Neural cell (in vitro differentiated cells): ENCODE data around the gene ANKRD31. TPM values are rescaled to one million over a fixed set of nuclear protein-coding genes. Genes with fewer than 3 reads are reported as not detected.

Source experiments
- H2AFZ ChIP-seq: fragments of 200-600, 300-800 bp; sonication (generic), shearing (Covaris generic); 2 replicates; pipeline ENCODE4 v1.6.0; 2014; ENCODE audit warnings: low read depth, mild to moderate bottlenecking, antibody characterized with exemption, low read length, moderate library complexity
- H3F3A ChIP-seq: fragments of 200-600 bp; shearing (Covaris generic); 2 replicates; pipeline ENCODE4 v1.6.1; 2016; ENCODE audit warnings: mild to moderate bottlenecking, moderate library complexity, mixed read lengths, antibody characterized with exemption, low read length; ENCODE audit not compliant: insufficient read depth, poor library complexity, severe bottlenecking
- H3K27ac ChIP-seq: fragments of 200-600, 300-800 bp; sonication (generic), shearing (Covaris generic); 2 replicates; pipeline ENCODE4 v1.5.1; 2014; ENCODE audit warnings: mild to moderate bottlenecking, low read length, moderate library complexity
- H3K27me3 ChIP-seq: fragments of 300-800, 200-600 bp; sonication (generic), shearing (Covaris generic); 2 replicates; pipeline ENCODE4 v1.6.0; 2014; ENCODE audit warnings: mild to moderate bottlenecking, low read depth, low read length, moderate library complexity; ENCODE audit not compliant: insufficient read depth
- H3K36me3 ChIP-seq: fragments of 300-800, 200-600 bp; sonication (generic), shearing (Covaris generic); 2 replicates; pipeline ENCODE4 v1.5.1; 2014; ENCODE audit warnings: mild to moderate bottlenecking, antibody characterized with exemption, low read length, moderate library complexity; ENCODE audit not compliant: insufficient read depth
- H3K4me2 ChIP-seq: fragments of 300-800, 200-600 bp; sonication (generic), shearing (Covaris generic); 2 replicates; pipeline ENCODE4 v1.6.0; 2014; ENCODE audit warnings: mild to moderate bottlenecking, low read length
- H3K4me3 ChIP-seq: fragments of 300-800, 200-600 bp; sonication (generic), shearing (Covaris generic); 2 replicates; pipeline ENCODE4 v1.5.1; 2014; ENCODE audit warnings: mild to moderate bottlenecking, low read length, moderate library complexity
- H3K79me2 ChIP-seq: fragments of 200-600 bp; shearing (Covaris generic); replicated peaks from 2 replicates; pipeline ENCODE4 v1.6.0; 2014; ENCODE audit warnings: mild to moderate bottlenecking, low read length, moderate library complexity; ENCODE audit not compliant: insufficient read depth
- H3K9ac ChIP-seq: fragments of 300-800, 200-600 bp; sonication (generic), shearing (Covaris generic); 2 replicates; pipeline ENCODE4 v1.6.1; 2016; ENCODE audit warnings: mild to moderate bottlenecking, low read length, mixed read lengths
- H3K9me2 ChIP-seq: fragments of 200-600 bp; shearing (Covaris generic); 2 replicates; pipeline ENCODE4 v1.6.1; 2016; ENCODE audit warnings: mild to moderate bottlenecking, low read length, mixed read lengths; ENCODE audit not compliant: insufficient read depth
- H3K9me3 ChIP-seq: fragments of 200-600, 300-800 bp; sonication (generic), shearing (Covaris generic); 2 replicates; pipeline ENCODE4 v1.6.1; 2016; ENCODE audit warnings: mild to moderate bottlenecking, mixed run types, low read length, moderate library complexity, mixed read lengths
- H4K20me1 ChIP-seq: fragments of 200-600 bp; shearing (Covaris generic); 2 replicates; pipeline ENCODE4 v1.6.1; 2016; ENCODE audit warnings: mild to moderate bottlenecking, mixed run types; ENCODE audit not compliant: insufficient read depth
- CTCF ChIP-seq: fragments of 450-650 bp; IDR thresholded peaks from 2 replicates; pipeline ENCODE4 v1.5.1; 2014; ENCODE audit warnings: antibody characterized with exemption, mild to moderate bottlenecking, moderate library complexity; ENCODE audit not compliant: poor library complexity, severe bottlenecking
- EP300 ChIP-seq: fragments of 450-650 bp; conservative IDR thresholded peaks from 2 replicates; pipeline ENCODE4 v1.6.1; 2014; ENCODE audit warnings: antibody characterized with exemption, mild to moderate bottlenecking, moderate library complexity; ENCODE audit not compliant: poor library complexity, severe bottlenecking
- EZH2 ChIP-seq: fragments of 200-600, 300-800 bp; shearing (Covaris generic), sonication (generic); IDR thresholded peaks from 2 replicates; pipeline ENCODE4 v1.6.1; 2014; ENCODE audit warnings: antibody characterized with exemption, low read length, borderline replicate concordance, mild to moderate bottlenecking; ENCODE audit not compliant: insufficient read depth, poor library complexity, severe bottlenecking
- MXI1 ChIP-seq: fragments of 450-650 bp; conservative IDR thresholded peaks from 2 replicates; pipeline ENCODE4 v1.6.1; 2014; ENCODE audit warnings: antibody characterized with exemption, mild to moderate bottlenecking; ENCODE audit not compliant: poor library complexity, severe bottlenecking
- POLR2AphosphoS5 ChIP-seq: IDR thresholded peaks from 2 replicates; pipeline ENCODE4 v1.6.1; 2012
- RAD21 ChIP-seq: fragments of 450-650 bp; conservative IDR thresholded peaks from 2 replicates; pipeline ENCODE4 v1.6.1; 2014; ENCODE audit warnings: antibody characterized with exemption, mild to moderate bottlenecking, moderate library complexity
- REST ChIP-seq: IDR thresholded peaks from 2 replicates; pipeline ENCODE4 v1.6.1; 2012; ENCODE audit warnings: borderline replicate concordance
- SMC3 ChIP-seq: fragments of 450-650 bp; conservative IDR thresholded peaks from 2 replicates; pipeline ENCODE4 v1.6.1; 2014; ENCODE audit warnings: antibody characterized with exemption, mild to moderate bottlenecking, moderate library complexity; ENCODE audit not compliant: poor library complexity
- TAF1 ChIP-seq: IDR thresholded peaks from 2 replicates; pipeline ENCODE4 v1.6.1; 2012; ENCODE audit warnings: low read depth
- polyA plus RNA-seq: library from polyadenylated mRNA; depleted of rRNA; stranded (reverse); fragments of >200 nt; gene quantifications from 2 replicates; pipeline ENCODE4 v1.2.3, GENCODE V29; 2014

ANKRD31 gene
- polyA plus RNA-seq, 1 donor from 2014 or later, result 0.62 TPM

- H3K27ac ChIP-seq, result no peak overlapping the region
- H4K20me1 ChIP-seq, result no peaks in the 10 kb centered on the region
- no peak for TF ChIP-seq POLR2AphosphoS5
- no peak for TF ChIP-seq SMC3
- no peak for TF ChIP-seq TAF1
- no peak for TF ChIP-seq CTCF
- no peak for TF ChIP-seq RAD21
- TF ChIP-seq REST, result no peak
- no peak for TF ChIP-seq EZH2
- TF ChIP-seq MXI1, result no peak
- no peak for TF ChIP-seq EP300
- no peak overlapping the region for H3K4me2 ChIP-seq
- H3F3A ChIP-seq, result no peaks in the 10 kb centered on the region
- no peak overlapping the region for H2AFZ ChIP-seq
- no peaks in the 10 kb centered on the region for H3K36me3 ChIP-seq
- no peaks in the 10 kb centered on the region for H3K79me2 ChIP-seq
- peaks cover 15% of the 10 kb centered on the region for H3K27me3 ChIP-seq
- H3K9me3 ChIP-seq, result no peaks in the 10 kb centered on the region
- no peak overlapping the region for H3K4me3 ChIP-seq
- H3K9me2 ChIP-seq, result no peaks in the 10 kb centered on the region
- no peak overlapping the region for H3K9ac ChIP-seq
Observed at GRCh38 chr5:75058986-75059535, 177.6 kb downstream of the ANKRD31 start.

- no peaks in the 10 kb centered on the region for H3K36me3 ChIP-seq
- no peak overlapping the region for H3K9ac ChIP-seq
- H3K4me3 ChIP-seq, result no peak overlapping the region
- no peaks in the 10 kb centered on the region for H3K9me3 ChIP-seq
- H3K9me2 ChIP-seq, result no peaks in the 10 kb centered on the region
- H3F3A ChIP-seq, result no peaks in the 10 kb centered on the region
- H4K20me1 ChIP-seq, result no peaks in the 10 kb centered on the region
- H2AFZ ChIP-seq, result no peak overlapping the region
- H3K27ac ChIP-seq, result no peak overlapping the region
- H3K4me2 ChIP-seq, result no peak overlapping the region
- peaks cover 30% of the 10 kb centered on the region for H3K27me3 ChIP-seq
- TF ChIP-seq EZH2 (no peak), TAF1 (no peak)
- H3K79me2 ChIP-seq, result no peaks in the 10 kb centered on the region
Observed at GRCh38 chr5:75057561-75057960, 179.1 kb downstream of the ANKRD31 start.
